H9 (cell line): ENCODE measurements around the gene MDH2. TPM values are rescaled to one million over a fixed set of nuclear protein-coding genes. Genes with fewer than 3 reads are reported as not detected.

Experiments
- DNase-seq: peaks from one replicate; pipeline ENCODE4 v3.0.0-alpha.2; 2017
- H2AFZ ChIP-seq: one replicate; pipeline ENCODE4 v1.6.1; 2013; ENCODE audit warnings: mild to moderate bottlenecking, low read length, control low read depth, moderate library complexity
- H2AK5ac ChIP-seq: 2 replicates; pipeline ENCODE4 v1.6.1; 2013; ENCODE audit warnings: low read length, control low read depth, mixed read lengths; ENCODE audit not compliant: insufficient read length
- H2BK120ac ChIP-seq: one replicate; pipeline ENCODE4 v1.6.1; 2013; ENCODE audit warnings: low read depth, mild to moderate bottlenecking, low read length, control low read depth, inconsistent platforms; ENCODE audit not compliant: poor library complexity, severe bottlenecking
- H2BK12ac ChIP-seq: 2 replicates; pipeline ENCODE4 v1.6.1; 2013; ENCODE audit warnings: low read length, control low read depth, mixed read lengths, low read depth; ENCODE audit not compliant: insufficient read length
- H2BK15ac ChIP-seq: 2 replicates; pipeline ENCODE4 v1.6.1; 2013; ENCODE audit warnings: low read depth, low read length, control low read depth
- H2BK20ac ChIP-seq: one replicate; pipeline ENCODE4 v1.6.1; 2013; ENCODE audit warnings: low read depth, mild to moderate bottlenecking, low read length, control low read depth, inconsistent platforms; ENCODE audit not compliant: poor library complexity, severe bottlenecking
- H2BK5ac ChIP-seq: 2 replicates; pipeline ENCODE4 v1.6.1; 2013; ENCODE audit warnings: low read length, control low read depth, mixed read lengths; ENCODE audit not compliant: insufficient read length
- H3K14ac ChIP-seq: 2 replicates; pipeline ENCODE4 v1.6.1; 2013; ENCODE audit warnings: low read length, control low read depth; ENCODE audit not compliant: insufficient read depth
- H3K18ac ChIP-seq: 2 replicates; pipeline ENCODE4 v1.6.1; 2013; ENCODE audit warnings: low read depth, mild to moderate bottlenecking, mixed read lengths, low read length, control low read depth; ENCODE audit not compliant: insufficient read length
- H3K23ac ChIP-seq: 2 replicates; pipeline ENCODE4 v1.6.1; 2013; ENCODE audit warnings: low read length, control low read depth, mixed read lengths, low read depth; ENCODE audit not compliant: insufficient read length
- H3K23me2 ChIP-seq: 2 replicates; pipeline ENCODE4 v1.6.1; 2013; ENCODE audit warnings: low read depth, mild to moderate bottlenecking, mixed read lengths, low read length, control low read depth; ENCODE audit not compliant: insufficient read length, poor library complexity, severe bottlenecking
- H3K27ac ChIP-seq: 2 replicates; pipeline ENCODE4 v1.5.1; 2013; ENCODE audit warnings: low read length, control low read depth, mixed read lengths, low read depth; ENCODE audit not compliant: insufficient read length
- H3K27me3 ChIP-seq: 2 replicates; pipeline ENCODE4 v1.6.1; 2013; ENCODE audit warnings: low read length, control low read depth, inconsistent platforms; ENCODE audit not compliant: insufficient read depth
- H3K4ac ChIP-seq: 2 replicates; pipeline ENCODE4 v1.6.1; 2013; ENCODE audit warnings: low read depth, mild to moderate bottlenecking, control low read depth, inconsistent platforms, low read length, moderate library complexity
- H3K4me1 ChIP-seq: 2 replicates; pipeline ENCODE4 v1.6.1; 2013; ENCODE audit warnings: low read length, control low read depth, inconsistent platforms; ENCODE audit not compliant: insufficient read depth
- H3K4me2 ChIP-seq: 2 replicates; pipeline ENCODE4 v1.6.1; 2013; ENCODE audit warnings: low read length, control low read depth, mixed read lengths; ENCODE audit not compliant: insufficient read length, insufficient read depth
- H3K56ac ChIP-seq: 2 replicates; pipeline ENCODE4 v1.6.1; 2013; ENCODE audit warnings: low read depth, mild to moderate bottlenecking, mixed read lengths, low read length, control low read depth; ENCODE audit not compliant: insufficient read length
- H3K79me1 ChIP-seq: 2 replicates; pipeline ENCODE4 v1.6.1; 2013; ENCODE audit warnings: low read depth, mild to moderate bottlenecking, moderate library complexity, low read length, control low read depth, inconsistent platforms; ENCODE audit not compliant: insufficient read depth, poor library complexity, severe bottlenecking
- H3K79me2 ChIP-seq: 2 replicates; pipeline ENCODE4 v1.6.1; 2013; ENCODE audit warnings: low read length, control low read depth, inconsistent platforms; ENCODE audit not compliant: insufficient read depth
- H3K9ac ChIP-seq: 2 replicates; pipeline ENCODE4 v1.6.1; 2013; ENCODE audit warnings: low read length, control low read depth, mixed read lengths; ENCODE audit not compliant: insufficient read length; ENCODE audit errors: extremely low read depth
- H3K9me3 ChIP-seq: one replicate; pipeline ENCODE4 v1.6.1; 2013; ENCODE audit warnings: low read depth, low read length, inconsistent platforms; ENCODE audit not compliant: control insufficient read depth
- H3T11ph ChIP-seq: one replicate; pipeline ENCODE4 v1.6.1; 2013; ENCODE audit warnings: mild to moderate bottlenecking, low read length, control low read depth, inconsistent platforms
- H4K20me1 ChIP-seq: one replicate; pipeline ENCODE4 v1.6.1; 2013; ENCODE audit not compliant: control insufficient read depth, insufficient read length, insufficient read depth
- H4K5ac ChIP-seq: 2 replicates; pipeline ENCODE4 v1.6.1; 2013; ENCODE audit warnings: low read depth, mild to moderate bottlenecking, mixed read lengths, low read length, control low read depth; ENCODE audit not compliant: insufficient read length
- H4K8ac ChIP-seq: replicated peaks from 2 replicates; pipeline ENCODE4 v1.6.1; 2013; ENCODE audit warnings: low read length, control low read depth, mixed read lengths, low read depth; ENCODE audit not compliant: insufficient read length
- H4K91ac ChIP-seq: 2 replicates; pipeline ENCODE4 v1.6.1; 2013; ENCODE audit warnings: low read depth, mild to moderate bottlenecking, moderate library complexity, mixed read lengths, low read length, control low read depth; ENCODE audit not compliant: insufficient read length
- H3K27ac Mint-ChIP-seq, 3 experiments: 2 replicates in 2 of 3; 3 replicates in 1 of 3; pipeline ENCODE4 v1.8.0; 2020 to 2021; ENCODE audit warnings: mixed read lengths in 3 of 3, mild to moderate bottlenecking in 1 of 3, moderate library complexity in 1 of 3
- H3K27me3 Mint-ChIP-seq: 2 replicates; pipeline ENCODE4 v1.8.0; 2021; ENCODE audit warnings: low read depth, mild to moderate bottlenecking, moderate library complexity, mixed read lengths
- H3K36me3 Mint-ChIP-seq, 3 experiments: 2 replicates in 2 of 3; 3 replicates in 1 of 3; pipeline ENCODE4 v1.8.0; 2020 to 2021; ENCODE audit warnings: low read depth in 3 of 3, mixed read lengths in 3 of 3; ENCODE audit not compliant: insufficient read depth in 1 of 3
- H3K4me1 Mint-ChIP-seq, 2 experiments: 2 replicates each; pipeline ENCODE4 v1.8.0; 2020; ENCODE audit warnings: mixed read lengths in 2 of 2
- H3K4me3 Mint-ChIP-seq, 2 experiments: 2 replicates in 1 of 2; 3 replicates in 1 of 2; pipeline ENCODE4 v1.8.0; 2020 to 2021; ENCODE audit warnings: mild to moderate bottlenecking in 2 of 2, mixed read lengths in 2 of 2, moderate library complexity in 1 of 2
- H3K9me3 Mint-ChIP-seq, 2 experiments: 2 replicates in 1 of 2; 3 replicates in 1 of 2; pipeline ENCODE4 v1.8.0; 2020; ENCODE audit warnings: mild to moderate bottlenecking in 2 of 2, mixed read lengths in 2 of 2, moderate library complexity in 1 of 2
- CTCF ChIP-seq: fragments of 200-600 bp; sonication (generic); conservative IDR thresholded peaks from 3 replicates; pipeline ENCODE4 v1.8.0; 2021; ENCODE audit warnings: antibody characterized with exemption, mild to moderate bottlenecking
- WGBS: extraction: QIAGEN DNeasy Blood & Tissue Kit; methylation state at CpG from one replicate; pipeline ENCODE4 v1.1.7; 2013; ENCODE audit warnings: missing lambda C conversion rate, low lambda C conversion rate, mixed read lengths; ENCODE audit not compliant: insufficient read length; ENCODE audit errors: extremely low coverage; 5-methylcytosine and 5-hydroxymethylcytosine counted together
- total RNA-seq: library from RNA; stranded (reverse); gene quantifications from 2 replicates; pipeline ENCODE4 v1.2.1, GENCODE V29; 2021

MDH2 gene
- total RNA-seq, 1 experiment from 2014 or later: 260 TPM

GRCh38 chr7:76031964-76032363 lies 15.9 kb upstream of the MDH2 start:
- H3K4ac ChIP-seq: no peak overlapping the region

More at GRCh38 chr7:76031964-76032363, 15.9 kb upstream of the MDH2 start:
- no peak overlapping the region for H2AFZ ChIP-seq
- H4K20me1 ChIP-seq: no peaks in the 10 kb centered on the region
- H2AK5ac ChIP-seq: no peak overlapping the region
- no peak overlapping the region for H4K5ac ChIP-seq
- no peaks in the 10 kb centered on the region for H3K9me3 ChIP-seq
- no peaks in the 10 kb centered on the region for H3K79me1 ChIP-seq
- 0 out of 2 replicates have a peak, but pooled peaks cover 3% of the 10 kb centered on the region for H3K4me1 ChIP-seq
- H4K91ac ChIP-seq: no peak overlapping the region
- no peak for DNase-seq
- H2BK12ac ChIP-seq: no peak overlapping the region
- H4K8ac ChIP-seq: no peak overlapping the region
- no peak overlapping the region for H3T11ph ChIP-seq
- TF ChIP-seq CTCF: no peak
- no peak overlapping the region for H2BK20ac ChIP-seq
- no peaks in the 10 kb centered on the region for H3K23me2 ChIP-seq
- WGBS: no CpG with 5 or more reads among the region's 1 CpG
- H2BK5ac ChIP-seq: no peak overlapping the region
- H3K18ac ChIP-seq: no peak overlapping the region
- H3K27ac ChIP-seq: no peak overlapping the region
- no peak overlapping the region for H3K4me2 ChIP-seq
- no peaks in the 10 kb centered on the region for H3K27me3 ChIP-seq
- no peak overlapping the region for H3K14ac ChIP-seq
- H3K9ac ChIP-seq: no peak overlapping the region
- H3K23ac ChIP-seq: no peak overlapping the region
- Mint-ChIP-seq H3K4me1 (no peaks in the 10 kb centered on the region; a peak in 1 of 4 replicates), H3K4me3 (no peak overlapping the region), H3K36me3 (peaks cover 10 to 22% (median 20%) of the 10 kb centered on the region in 3 experiments; a peak in 6 of 7 replicates), H3K27ac (no peak overlapping the region), H3K27me3 (no peaks in the 10 kb centered on the region), H3K9me3 (peaks cover 0 to 4% of the 10 kb centered on the region in 2 experiments; a peak in 1 of 5 replicates)
- no peak overlapping the region for H3K56ac ChIP-seq
- H2BK120ac ChIP-seq: no peak overlapping the region
- H3K79me2 ChIP-seq: no peaks in the 10 kb centered on the region
- no peak overlapping the region for H2BK15ac ChIP-seq
